Left lobe of liver (tissue), 2 donors: ENCODE results near the gene CUX1. TPM values are rescaled to one million over a fixed set of nuclear protein-coding genes. Genes with fewer than 3 reads are reported as not detected.
"Not testable (repeated sequence)": the region's sequence is repeated elsewhere in the genome, so short reads cannot be mapped to it uniquely, and the experiment has no call there.

Source experiments
- ATAC-seq: fragments of 200-7000 bp; cut with Tn5 transposase; one replicate; pipeline ENCODE4 v1.9.1; 2020; ENCODE audit warnings: mild to moderate bottlenecking, moderate library complexity
- DNase-seq: peaks from one replicate; pipeline ENCODE4 v3.0.0-alpha.2; 2020; ENCODE audit warnings: low spot score
- total RNA-seq: library from RNA; stranded (reverse); gene quantifications from one replicate; pipeline ENCODE4 v1.2.1, GENCODE V29; 2021
- donor health status: DM: no; HTN: no; CAD: no; lungs with moderate emphysema.
- donor health status: DM: no; HTN: yes; CAD: no.

CUX1 gene
- total RNA-seq, 1 donor from 2014 or later = 42.0 TPM

GRCh38 chr7:102304668-102305067 is 487.2 kb downstream of the CUX1 start:
- no peak for DNase-seq
- no peak for ATAC-seq

DNA sequence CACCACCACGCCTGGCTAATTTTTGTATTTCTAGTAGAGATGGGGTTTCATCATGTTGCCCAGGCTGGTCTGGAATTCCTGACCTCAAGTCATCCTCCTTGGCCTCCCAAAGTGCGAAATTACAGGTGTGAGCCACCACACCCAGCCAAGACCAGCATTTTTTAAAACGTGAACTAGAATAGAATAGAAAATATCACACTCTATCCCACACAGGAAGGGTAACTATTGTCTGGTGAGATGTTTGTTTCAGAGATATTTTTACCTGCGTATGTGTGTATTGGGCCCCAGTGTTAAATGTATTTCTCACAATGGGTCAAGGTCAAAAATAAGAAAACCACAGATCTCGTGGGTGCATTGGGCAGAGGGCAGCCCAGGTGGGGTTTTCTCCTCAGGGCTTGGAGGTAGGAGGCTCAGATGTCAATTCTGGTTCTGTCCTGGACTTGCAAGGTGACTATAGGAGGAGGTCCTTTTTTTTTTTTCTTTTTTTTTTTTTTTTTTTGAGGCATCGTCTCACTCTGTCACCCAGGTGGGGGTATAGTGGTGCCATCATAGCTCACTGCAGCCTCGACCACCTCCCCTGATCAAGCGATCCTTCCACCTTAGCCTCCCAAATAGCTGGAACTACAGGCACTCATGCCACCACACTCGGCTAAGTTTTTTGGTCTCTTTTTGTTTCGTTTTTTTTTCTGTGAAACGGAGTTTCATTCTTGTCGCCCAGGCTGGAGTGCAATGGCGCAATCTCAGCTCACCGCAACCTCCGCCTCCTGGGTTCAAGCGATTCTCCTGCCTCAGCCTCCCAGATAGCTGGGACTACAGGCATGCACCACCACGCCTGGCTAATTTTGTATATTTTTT is 488.2 kb downstream of the CUX1 start:
- DNase-seq (no peak), ATAC-seq (no peak)

GRCh38 chr7:102306916-102307677 is 489.7 kb downstream of the CUX1 start:
- DNase-seq = no peak
- peak; percentile 77 for ATAC-seq

DNA sequence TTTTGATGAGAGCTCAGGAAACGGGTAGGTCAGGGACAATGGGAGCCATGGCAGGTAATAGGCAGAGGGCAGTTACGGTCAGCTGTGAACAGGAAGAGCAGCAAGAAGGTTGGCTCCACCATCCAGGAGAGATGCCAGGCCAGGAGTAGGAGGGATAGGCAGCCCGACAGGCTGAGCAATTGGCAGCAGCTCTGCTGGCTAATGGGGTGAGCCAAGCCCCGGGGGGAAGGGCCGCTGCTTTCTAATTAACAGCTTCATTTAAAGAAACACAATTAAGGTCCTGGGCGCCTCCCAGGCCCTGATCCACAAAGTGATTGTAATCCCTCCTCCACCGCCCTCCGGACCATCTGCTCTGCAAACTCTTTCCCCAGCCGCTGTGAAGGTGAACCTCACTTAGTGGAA is 493.0 kb downstream of the CUX1 start:
- ATAC-seq (no peak), DNase-seq (no peak)

- no peak for ATAC-seq
Measured at GRCh38 chr7:102312317-102312716, 494.9 kb downstream of the CUX1 start.

DNA sequence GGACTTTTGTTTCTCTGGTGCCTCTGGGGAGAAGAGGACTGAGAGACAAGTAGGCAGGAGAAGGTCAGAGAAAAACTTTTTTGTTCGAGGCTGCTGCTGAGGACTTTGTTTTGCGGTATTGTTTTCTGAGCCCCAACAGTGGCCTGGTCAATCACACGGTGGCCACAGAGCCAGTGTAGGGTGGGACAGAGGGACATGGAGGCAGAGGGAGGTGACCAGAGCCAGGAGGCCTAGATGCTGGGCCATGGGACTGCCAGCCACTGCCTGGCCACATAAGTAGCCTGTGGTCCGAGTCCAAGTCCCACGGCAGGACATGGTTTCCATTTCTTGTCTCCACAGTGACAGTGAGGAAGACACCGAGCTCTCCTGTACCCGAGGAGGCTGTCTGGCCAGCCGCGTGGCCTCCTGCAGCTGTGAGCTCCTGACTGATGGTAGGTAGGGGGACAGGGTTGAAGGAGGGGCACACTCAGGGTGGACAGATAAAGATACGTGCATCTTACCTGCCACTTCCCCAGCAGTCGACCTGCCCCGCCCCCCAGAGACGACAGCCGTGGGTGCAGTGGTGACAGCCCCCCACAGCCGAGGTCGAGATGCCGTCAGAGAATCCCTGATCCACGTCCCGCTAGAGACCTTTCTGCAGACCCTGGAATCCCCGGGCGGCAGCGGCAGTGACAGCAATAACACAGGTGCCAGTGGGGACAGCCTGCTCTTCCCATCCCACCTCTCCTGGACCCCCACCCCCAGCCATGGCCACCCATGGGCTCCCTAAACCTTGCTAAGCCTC is 496.8 kb downstream of the CUX1 start:
- ATAC-seq (no peak), DNase-seq (no peak)

More at GRCh38 chr7:102312317-102312716, 494.9 kb downstream of the CUX1 start:
- DNase-seq = no peak

DNA sequence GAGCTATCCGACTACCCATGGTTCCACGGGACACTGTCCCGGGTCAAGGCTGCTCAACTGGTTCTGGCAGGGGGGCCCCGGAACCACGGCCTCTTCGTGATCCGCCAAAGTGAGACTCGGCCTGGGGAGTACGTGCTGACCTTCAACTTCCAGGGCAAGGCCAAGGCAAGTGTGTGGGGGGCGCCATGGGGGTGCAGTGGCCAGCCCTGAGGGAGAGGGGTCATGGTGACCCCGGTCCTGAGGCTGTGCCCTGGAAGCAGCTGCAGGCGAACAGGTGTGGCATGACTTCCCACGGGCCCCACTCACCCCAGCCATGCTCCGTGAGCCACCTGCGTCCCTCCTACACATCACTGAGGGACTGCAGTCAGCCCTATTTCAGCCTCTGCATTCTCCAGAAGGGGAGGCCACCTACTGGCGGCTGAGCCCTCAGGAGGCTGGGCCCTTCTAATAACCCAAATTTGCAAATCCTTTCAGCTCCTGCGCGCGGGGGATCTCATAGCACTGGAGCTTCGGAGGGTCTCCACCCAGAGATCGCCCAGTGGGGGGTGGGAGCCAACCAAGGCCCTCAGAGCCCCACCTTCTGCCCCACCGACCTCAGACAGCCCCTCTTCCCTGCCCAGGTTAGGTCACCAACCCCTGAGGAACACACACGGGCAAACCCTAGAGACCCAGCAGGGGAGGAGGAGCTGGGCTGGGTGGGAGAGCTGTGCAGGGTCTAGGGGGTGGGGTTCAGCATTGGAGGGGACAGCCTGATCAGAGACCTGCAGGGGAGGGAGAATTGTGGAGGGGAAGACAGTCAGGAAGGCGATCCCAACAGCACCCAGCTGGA is 500.0 kb downstream of the CUX1 start:
- ATAC-seq (no peak), DNase-seq (no peak)

GRCh38 chr7:102318482-102318971 is 501.1 kb downstream of the CUX1 start:
- DNase-seq = no peak
- ATAC-seq = no peak

GRCh38 chr7:102319671-102320070 is 502.2 kb downstream of the CUX1 start:
- DNase-seq = no peak
- no peak for ATAC-seq

DNA sequence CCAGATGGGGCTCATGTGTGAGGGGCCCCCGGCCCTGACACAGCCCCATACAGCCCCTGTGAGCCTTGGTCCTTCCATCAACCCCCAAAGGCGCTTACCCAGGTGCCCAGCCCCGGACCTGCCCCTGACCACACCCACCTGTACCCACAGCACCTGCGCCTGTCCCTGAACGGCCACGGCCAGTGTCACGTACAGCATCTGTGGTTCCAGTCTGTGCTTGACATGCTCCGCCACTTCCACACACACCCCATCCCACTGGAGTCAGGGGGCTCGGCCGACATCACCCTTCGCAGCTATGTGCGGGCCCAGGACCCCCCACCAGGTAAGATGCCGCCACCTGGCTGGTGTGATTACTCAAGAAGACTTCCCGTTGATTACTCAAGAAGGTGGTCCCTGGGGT is 502.8 kb downstream of the CUX1 start:
- ATAC-seq = no peak
- no peak for DNase-seq

- DNase-seq (peak; percentile 40), ATAC-seq (no peak)
Measured at GRCh38 chr7:102320601-102321350, 503.4 kb downstream of the CUX1 start.

DNA sequence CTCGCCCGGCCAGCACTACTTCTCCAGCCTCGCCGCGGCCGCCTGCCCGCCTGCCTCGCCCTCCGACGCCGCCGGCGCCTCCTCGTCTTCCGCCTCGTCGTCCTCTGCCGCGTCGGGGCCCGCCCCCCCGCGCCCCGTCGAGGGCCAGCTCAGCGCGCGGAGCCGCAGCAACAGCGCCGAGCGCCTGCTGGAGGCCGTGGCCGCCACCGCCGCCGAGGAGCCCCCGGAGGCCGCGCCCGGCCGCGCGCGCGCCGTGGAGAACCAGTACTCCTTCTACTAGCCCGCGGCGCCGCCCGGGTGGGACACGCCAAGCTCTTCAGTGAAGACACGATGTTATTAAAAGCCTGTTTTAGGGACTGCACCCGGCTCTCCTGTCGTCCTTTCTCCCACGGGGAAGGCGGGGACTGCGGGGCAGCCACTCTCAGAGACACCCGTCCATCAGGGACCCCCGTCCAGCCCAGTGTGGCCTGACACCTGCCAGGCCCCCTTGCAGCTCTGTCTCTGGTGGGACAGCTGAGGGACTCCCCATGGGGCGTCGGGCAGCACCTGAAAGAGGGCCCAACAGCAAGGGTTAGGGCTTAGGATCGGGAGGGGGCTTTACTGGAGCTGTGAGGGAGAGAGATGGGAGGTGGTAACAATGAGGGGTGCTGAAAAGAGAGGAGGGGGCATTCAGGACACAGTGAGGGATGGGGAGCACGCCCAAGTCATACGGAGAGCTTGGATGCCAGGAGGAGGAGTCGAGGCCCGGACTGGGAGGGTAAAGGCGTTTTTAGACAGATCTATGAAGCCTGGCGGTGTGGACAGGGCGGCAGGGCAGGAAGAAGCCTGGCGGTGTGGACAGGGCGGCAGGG is 504.1 kb downstream of the CUX1 start:
- ATAC-seq = peak; percentile 41
- peak; percentile 43 for DNase-seq

- no peak for ATAC-seq
- peak; percentile 33 for DNase-seq
Measured at GRCh38 chr7:102322202-102322715, 504.8 kb downstream of the CUX1 start.

DNA sequence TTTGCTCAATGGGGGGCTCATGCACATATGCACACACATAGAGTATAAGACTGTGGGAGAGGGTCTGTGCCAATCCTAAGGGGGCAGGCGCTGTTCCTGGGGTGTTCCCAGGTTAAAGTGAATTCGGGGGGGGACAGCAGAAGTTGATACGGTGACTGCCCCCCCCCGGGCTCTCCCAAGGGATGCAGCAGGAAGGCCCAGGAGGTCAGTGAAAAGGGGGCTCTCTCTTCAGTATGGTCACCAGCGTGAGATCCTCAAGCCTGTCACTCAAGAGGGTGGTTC is 506.4 kb downstream of the CUX1 start:
- ATAC-seq (no peak), DNase-seq (peak; percentile 23)

DNA sequence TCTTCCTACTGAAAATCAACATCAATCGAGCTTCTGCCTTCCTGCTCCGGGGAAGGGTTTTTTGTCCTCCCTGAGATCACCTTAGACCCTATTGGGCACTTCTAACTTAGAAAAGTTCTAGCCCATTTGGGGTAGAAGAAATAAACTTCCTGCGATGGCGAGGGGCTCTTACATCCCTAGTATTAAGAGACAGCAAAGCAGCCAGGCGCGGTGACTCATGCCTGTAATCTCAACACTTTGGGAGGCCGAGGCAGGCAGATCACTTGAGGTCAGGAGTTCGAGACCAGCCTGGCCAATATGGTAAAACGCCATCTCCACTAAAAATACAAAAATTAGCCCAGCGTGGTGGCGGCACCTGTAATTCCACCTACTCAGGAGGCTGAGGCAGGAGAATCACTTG is 507.7 kb downstream of the CUX1 start:
- not testable (repeated sequence) for ATAC-seq
- peak; percentile 6 for DNase-seq

DNA sequence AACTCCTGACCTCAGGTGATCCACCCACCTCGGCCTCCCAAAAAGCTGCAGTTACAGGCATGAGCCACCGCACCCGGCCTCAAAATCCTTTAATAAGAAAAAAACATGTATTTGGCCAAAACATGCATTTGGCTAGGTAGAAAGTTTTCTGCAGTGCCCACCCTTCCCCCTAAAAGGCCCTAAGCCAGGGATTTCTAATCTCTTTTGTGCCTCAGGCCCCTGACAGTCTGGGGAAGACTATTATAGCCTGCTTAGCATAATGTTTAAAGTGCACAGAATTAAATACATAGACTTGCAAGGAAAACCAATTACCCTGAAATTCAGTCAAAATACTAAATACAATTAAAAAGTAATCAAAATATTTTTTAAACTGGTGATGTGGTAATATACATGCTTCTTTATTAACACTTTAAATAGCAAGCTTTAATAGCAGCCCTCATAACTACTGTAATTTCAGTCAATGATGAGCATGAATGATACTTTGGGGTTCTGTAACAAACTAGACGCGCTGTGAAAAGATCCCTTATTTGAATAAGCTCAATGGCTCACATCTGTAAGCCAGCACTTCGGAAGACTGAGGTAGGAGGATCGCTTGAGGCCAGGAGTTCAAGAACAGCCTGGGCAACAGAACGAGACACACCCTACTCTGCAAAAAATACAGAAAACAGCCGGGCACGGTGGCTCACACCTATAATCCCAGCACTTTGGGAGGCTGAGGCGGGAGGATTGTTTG is 508.9 kb downstream of the CUX1 start:
- DNase-seq = peak; percentile 21

GRCh38 chr7:102327183-102327582 is 509.8 kb downstream of the CUX1 start:
- peak; percentile 2 for DNase-seq
- not testable (repeated sequence) for ATAC-seq

More for the DNA sequence above, 508.9 kb downstream of the CUX1 start:
- ATAC-seq = no peak

GRCh38 chr7:102328863-102329262 is 511.4 kb downstream of the CUX1 start:
- not testable (repeated sequence) for DNase-seq, ATAC-seq
